SU-DHL-6 (cell line): ENCODE results near the gene SMPDL3A.

Source experiments
- H2AFZ ChIP-seq: fragments of 200-600 bp; sonication (generic); 2 replicates; pipeline ENCODE4 v1.6.1; 2014; ENCODE audit warnings: low read depth, mild to moderate bottlenecking, moderate library complexity, mixed read lengths, antibody characterized with exemption, low read length; ENCODE audit not compliant: severe bottlenecking
- H3F3A ChIP-seq: fragments of 200-600 bp; shearing (Covaris generic); 2 replicates; pipeline ENCODE4 v1.6.0; 2016; ENCODE audit warnings: antibody characterized with exemption, mild to moderate bottlenecking; ENCODE audit not compliant: insufficient read depth
- H3K27ac ChIP-seq: fragments of 200-600 bp; sonication (generic); 2 replicates; pipeline ENCODE4 v1.5.1; 2016; ENCODE audit warnings: low read depth, mild to moderate bottlenecking, low read length, moderate library complexity, mixed read lengths
- H3K27me3 ChIP-seq: fragments of 200-600 bp; sonication (generic), shearing (Covaris generic); 2 replicates; pipeline ENCODE4 v1.6.0; 2014; ENCODE audit warnings: mild to moderate bottlenecking, low read length
- H3K36me3 ChIP-seq: fragments of 200-600 bp; sonication (generic); 2 replicates; pipeline ENCODE4 v1.6.1; 2014; ENCODE audit warnings: mild to moderate bottlenecking, low read length, mixed read lengths
- H3K4me2 ChIP-seq: fragments of 300-600, 200-600 bp; shearing (Covaris generic), sonication (generic); 2 replicates; pipeline ENCODE4 v1.6.0; 2014; ENCODE audit warnings: low read length, low read depth, mild to moderate bottlenecking; ENCODE audit not compliant: poor library complexity, severe bottlenecking
- H3K4me3 ChIP-seq: fragments of 200-600 bp; sonication (generic); 2 replicates; pipeline ENCODE4 v1.5.1; 2014; ENCODE audit warnings: antibody characterized with exemption, low read length, mild to moderate bottlenecking, mixed read lengths; ENCODE audit not compliant: insufficient read depth, poor library complexity, severe bottlenecking
- H3K79me2 ChIP-seq: fragments of 200-600 bp; sonication (generic); 2 replicates; pipeline ENCODE4 v1.6.1; 2014; ENCODE audit warnings: mild to moderate bottlenecking, low read length, moderate library complexity; ENCODE audit not compliant: insufficient read depth
- H3K9ac ChIP-seq: fragments of 200-600 bp; sonication (generic); 2 replicates; pipeline ENCODE4 v1.7.0; 2014; ENCODE audit warnings: mild to moderate bottlenecking, low read length
- H3K9me2 ChIP-seq: fragments of 200-600 bp; sonication (generic); replicated peaks from 2 replicates; pipeline ENCODE4 v1.6.1; 2014; ENCODE audit warnings: low read length; ENCODE audit not compliant: insufficient read depth
- H3K9me3 ChIP-seq: fragments of 200-600 bp; sonication (generic); 2 replicates; pipeline ENCODE4 v1.6.1; 2014; ENCODE audit warnings: low read length, mixed read lengths; ENCODE audit not compliant: insufficient read depth
- H4K20me1 ChIP-seq: fragments of 200-600 bp; sonication (generic); 2 replicates; pipeline ENCODE4 v1.6.1; 2014; ENCODE audit warnings: low read depth, mild to moderate bottlenecking, antibody characterized with exemption, low read length, moderate library complexity, mixed read lengths
- EZH2phosphoT487 ChIP-seq: fragments of 200-600 bp; sonication (generic), shearing (Covaris generic); conservative IDR thresholded peaks from 2 replicates; pipeline ENCODE4 v1.6.1; 2018; ENCODE audit warnings: mild to moderate bottlenecking, antibody characterized with exemption, low read length, moderate library complexity, mixed read lengths
- TF ChIP-seq, protein P1 (sequence below): fragments of 200-600 bp; sonication (generic); IDR thresholded peaks from one replicate; pipeline ENCODE4 v1.5.1; 2017; ENCODE audit warnings: antibody characterized with exemption, mild to moderate bottlenecking, low read length, moderate library complexity; ENCODE audit not compliant: insufficient read depth, poor library complexity, severe bottlenecking

Gene SMPDL3A

DNA sequence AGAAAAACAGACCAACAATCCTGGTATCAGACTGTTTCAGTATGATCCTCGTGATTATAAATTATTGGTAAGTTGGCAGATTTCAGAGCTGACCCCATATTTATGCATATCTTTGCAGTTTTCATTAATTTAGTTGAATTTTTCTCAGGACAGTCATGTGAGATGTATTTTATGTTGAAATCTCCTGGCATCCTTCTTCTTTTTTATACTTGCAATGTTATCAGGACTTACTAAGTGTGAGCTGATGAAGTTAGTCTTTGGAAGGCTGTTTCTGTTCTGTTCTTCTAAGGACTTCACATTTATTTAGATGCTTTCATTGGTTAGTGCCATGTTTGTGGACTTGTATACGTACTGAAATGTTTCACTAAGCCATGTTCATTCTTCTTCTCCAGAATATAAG, 17.2 kb downstream of the SMPDL3A start:
- TF ChIP-seq EZH2phosphoT487, result no peak
- TF ChIP-seq, protein P1, sequence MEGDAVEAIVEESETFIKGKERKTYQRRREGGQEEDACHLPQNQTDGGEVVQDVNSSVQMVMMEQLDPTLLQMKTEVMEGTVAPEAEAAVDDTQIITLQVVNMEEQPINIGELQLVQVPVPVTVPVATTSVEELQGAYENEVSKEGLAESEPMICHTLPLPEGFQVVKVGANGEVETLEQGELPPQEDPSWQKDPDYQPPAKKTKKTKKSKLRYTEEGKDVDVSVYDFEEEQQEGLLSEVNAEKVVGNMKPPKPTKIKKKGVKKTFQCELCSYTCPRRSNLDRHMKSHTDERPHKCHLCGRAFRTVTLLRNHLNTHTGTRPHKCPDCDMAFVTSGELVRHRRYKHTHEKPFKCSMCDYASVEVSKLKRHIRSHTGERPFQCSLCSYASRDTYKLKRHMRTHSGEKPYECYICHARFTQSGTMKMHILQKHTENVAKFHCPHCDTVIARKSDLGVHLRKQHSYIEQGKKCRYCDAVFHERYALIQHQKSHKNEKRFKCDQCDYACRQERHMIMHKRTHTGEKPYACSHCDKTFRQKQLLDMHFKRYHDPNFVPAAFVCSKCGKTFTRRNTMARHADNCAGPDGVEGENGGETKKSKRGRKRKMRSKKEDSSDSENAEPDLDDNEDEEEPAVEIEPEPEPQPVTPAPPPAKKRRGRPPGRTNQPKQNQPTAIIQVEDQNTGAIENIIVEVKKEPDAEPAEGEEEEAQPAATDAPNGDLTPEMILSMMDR, result no peak
- no peak overlapping the region for H3K27ac ChIP-seq
- H4K20me1 ChIP-seq, result no peaks in the 10 kb centered on the region

DNA sequence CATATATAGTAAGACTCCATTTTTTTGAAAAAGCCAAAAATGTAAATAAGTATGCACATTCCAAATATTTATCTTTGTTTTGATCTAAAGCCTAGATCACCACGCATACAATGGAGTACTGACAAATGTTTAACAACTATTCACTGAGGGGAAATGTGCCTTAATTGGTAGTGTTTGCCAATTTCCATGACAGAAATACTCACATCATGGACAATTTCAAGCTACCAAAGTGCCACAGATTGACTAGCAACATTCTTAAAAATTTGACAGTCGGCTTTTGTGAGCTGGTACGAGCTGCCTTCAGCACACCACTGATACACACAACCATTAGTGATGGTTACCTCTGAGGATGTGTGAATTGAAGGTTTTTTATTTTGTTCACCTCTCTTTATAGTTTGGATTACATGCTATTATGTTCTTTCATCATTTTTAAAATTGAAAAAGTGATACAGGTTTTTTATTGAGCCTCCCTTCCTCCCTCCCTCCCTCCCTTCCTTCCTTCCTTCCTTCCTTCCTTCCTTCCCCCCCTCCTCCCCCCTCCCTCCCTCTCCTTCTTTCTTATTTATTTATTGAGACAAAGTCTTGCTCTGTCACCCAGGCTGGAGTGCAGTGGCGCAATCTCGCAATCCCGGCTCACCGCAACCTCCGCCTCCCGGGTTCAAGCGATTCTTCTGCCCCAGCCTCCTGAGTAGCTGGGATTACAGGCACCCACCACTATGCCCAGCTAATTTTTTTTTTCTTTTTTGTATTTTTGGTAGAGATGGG, 19.2 kb downstream of the SMPDL3A start:
- Histone ChIP-seq H2AFZ (no peak overlapping the region), H3K4me3 (no peak overlapping the region), H3K4me2 (no peak overlapping the region), H3K27ac (no peak overlapping the region), H3K79me2 (no peaks in the 10 kb centered on the region), H3F3A (no peaks in the 10 kb centered on the region), H3K9me2 (no peaks in the 10 kb centered on the region), H3K36me3 (no peaks in the 10 kb centered on the region), H4K20me1 (no peaks in the 10 kb centered on the region), H3K27me3 (no peaks in the 10 kb centered on the region), H3K9ac (no peak overlapping the region), H3K9me3 (no peaks in the 10 kb centered on the region)
- no peak for TF ChIP-seq EZH2phosphoT487
- TF ChIP-seq, protein P1, result no peak

More for the DNA sequence above, 17.2 kb downstream of the SMPDL3A start:
- Histone ChIP-seq H3K79me2 (no peaks in the 10 kb centered on the region), H3K27me3 (no peaks in the 10 kb centered on the region), H3K9me2 (no peaks in the 10 kb centered on the region), H3K4me2 (no peak overlapping the region), H2AFZ (no peak overlapping the region), H3K9ac (no peak overlapping the region), H3K36me3 (no peaks in the 10 kb centered on the region), H3K4me3 (no peak overlapping the region), H3F3A (no peaks in the 10 kb centered on the region), H3K9me3 (no peaks in the 10 kb centered on the region)

DNA sequence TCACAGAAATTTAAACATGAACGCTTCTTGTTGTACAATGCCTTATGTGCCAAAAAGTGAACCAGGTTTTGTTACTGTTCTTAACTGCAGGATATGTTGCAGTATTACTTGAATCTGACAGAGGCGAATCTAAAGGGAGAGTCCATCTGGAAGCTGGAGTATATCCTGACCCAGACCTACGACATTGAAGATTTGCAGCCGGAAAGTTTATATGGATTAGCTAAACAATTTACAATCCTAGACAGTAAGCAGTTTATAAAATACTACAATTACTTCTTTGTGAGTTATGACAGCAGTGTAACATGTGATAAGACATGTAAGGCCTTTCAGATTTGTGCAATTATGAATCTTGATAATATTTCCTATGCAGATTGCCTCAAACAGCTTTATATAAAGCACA, 19.9 kb downstream of the SMPDL3A start:
- Histone ChIP-seq H4K20me1 (no peaks in the 10 kb centered on the region), H3K27me3 (no peaks in the 10 kb centered on the region), H2AFZ (no peak overlapping the region), H3K79me2 (no peaks in the 10 kb centered on the region), H3K9me3 (no peaks in the 10 kb centered on the region), H3K9me2 (no peaks in the 10 kb centered on the region), H3K27ac (no peak overlapping the region), H3K4me3 (no peak overlapping the region), H3K9ac (no peak overlapping the region), H3K4me2 (no peak overlapping the region), H3F3A (no peaks in the 10 kb centered on the region), H3K36me3 (no peaks in the 10 kb centered on the region)
- TF ChIP-seq EZH2phosphoT487, result no peak
- TF ChIP-seq, protein P1, result no peak
